ENCODE data around the gene MPP2.
"Not testable (repeated sequence)": the region's sequence is repeated elsewhere in the genome, so short reads cannot be mapped to it uniquely, and the experiment has no call there.

Gene MPP2

DNA sequence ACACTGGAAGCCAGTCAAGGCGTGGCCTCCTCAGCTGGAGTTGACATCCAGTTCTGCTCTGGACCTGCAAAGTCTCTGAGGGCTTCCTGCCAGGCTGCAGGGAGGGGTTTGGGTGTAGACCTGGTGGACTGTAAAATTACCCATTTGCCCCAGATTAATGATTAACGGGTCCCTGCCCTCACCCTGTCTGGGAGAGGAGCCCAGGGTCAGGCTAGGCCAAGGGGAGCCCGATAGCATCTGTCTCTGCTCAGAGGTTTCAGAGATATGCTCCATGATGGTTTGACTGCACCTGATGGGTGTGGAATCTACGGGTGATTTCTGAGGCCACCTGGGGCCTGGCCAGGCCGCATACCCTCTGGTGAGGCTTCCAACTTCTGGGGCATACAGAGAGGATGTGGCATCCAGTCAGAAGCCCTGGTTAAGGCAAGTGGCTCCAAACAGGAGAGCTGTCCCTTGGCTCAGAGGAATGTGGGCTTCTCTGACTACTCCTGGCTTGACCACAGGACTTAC is 23.8 kb upstream of the MPP2 start:
- no peak for DNase-seq (ENCODE audit: low read depth in 2 of 3, low spot score in 2 of 3)

DNA sequence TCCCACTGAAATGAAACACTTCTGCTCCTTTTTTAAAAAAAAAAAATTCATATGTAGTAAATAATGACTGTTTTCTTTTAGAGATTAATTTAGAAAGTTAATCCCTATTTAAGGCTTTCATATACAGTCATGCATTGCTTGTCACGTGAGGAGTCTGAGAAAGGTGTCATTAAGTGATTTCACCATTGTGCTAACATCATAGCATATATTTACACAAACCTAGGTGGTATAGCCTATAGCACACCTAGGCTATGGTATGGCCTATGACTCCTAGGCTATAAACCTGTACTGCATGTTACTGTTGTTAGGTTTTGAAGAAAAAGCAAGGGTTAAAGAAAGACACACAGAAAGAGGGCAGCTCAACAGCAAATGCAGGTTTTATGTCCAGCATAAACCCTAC is 21.3 kb upstream of the MPP2 start:
- no peak for DNase-seq (ENCODE audit: low read depth in 2 of 3, low spot score in 2 of 3)

DNA sequence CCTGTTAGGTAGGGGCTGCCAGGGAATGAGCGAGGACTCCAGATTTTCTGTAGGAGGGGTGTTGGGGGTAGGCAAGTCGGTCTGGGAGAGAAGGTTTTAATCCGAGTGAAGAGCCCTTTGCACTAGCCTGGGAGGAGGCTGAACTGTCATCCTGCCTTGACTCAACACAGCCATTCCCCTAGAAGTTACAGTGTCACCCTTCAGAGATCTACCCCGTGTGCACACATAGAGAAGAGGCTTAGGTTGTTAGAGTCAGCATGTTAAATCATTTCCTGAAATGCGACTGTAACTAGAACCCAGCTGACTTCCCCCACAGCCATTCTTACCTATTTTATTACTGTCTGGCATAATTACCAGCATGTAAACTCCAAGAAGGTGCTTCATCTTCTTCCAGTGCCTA is 20.6 kb upstream of the MPP2 start:
- DNase-seq (ENCODE audit: low read depth in 2 of 3, low spot score in 2 of 3), result not testable (repeated sequence)

DNA sequence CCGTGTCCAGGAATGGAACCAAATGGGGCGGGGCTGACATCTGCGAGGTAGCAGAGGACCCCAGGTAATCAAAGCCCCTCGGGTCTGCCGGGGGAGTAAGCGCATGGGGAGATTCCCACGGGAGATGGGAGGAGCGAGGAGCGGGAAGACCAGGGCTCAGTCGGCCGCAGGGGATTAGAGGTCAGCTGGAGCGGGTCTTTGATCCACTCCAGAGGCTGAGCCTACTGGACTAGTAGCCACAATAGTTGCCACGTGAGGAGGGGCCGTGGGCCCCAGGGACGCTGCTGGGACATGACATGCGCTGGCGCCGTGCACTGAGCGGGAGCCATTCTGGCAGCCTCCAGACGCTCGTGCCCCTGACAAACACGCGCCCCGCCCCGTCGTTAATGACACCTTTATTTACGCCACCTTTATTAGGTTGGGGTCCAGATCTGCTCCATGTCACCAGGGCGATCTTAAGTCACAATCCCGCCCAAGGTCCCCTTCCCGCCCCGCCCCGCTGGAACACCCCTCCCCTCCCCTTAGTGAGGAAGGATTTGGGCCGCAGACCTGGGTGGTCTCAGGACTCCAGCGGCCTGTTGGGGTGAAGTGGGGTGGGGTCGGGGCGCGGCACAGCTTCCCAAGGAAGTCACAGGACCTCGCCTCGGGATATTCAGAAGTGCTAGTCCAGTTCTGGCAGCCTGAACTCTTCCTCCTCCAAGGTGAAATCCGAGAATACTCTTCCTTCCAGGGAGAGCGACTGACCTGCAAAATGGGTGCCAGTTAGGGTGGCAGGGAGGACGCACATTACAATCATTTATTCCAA is 19.9 kb upstream of the MPP2 start:
- DNase-seq (ENCODE audit: low read depth in 2 of 3, low spot score in 2 of 3), result no peak

DNA sequence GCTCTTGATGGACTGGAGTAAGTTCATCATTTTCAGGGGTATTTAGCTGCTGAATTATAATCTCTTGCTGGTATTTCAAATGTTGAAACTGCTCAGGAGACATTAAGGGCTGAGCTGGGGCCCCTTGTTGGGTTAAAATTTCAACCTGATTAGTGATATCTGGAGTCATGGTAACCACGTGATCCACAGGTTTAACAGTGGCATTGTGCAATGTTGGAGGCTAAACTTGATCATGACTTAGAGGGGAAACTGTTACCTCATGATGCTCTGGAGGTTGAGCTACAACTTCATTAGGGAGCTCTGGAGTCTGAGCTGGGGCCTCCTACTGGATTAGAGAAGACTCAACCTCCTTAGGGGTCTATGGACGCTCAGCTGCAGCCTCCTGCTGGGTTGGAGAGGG is 17.2 kb upstream of the MPP2 start:
- DNase-seq (ENCODE audit: low read depth in 2 of 3, low spot score in 2 of 3), result no peak

DNA sequence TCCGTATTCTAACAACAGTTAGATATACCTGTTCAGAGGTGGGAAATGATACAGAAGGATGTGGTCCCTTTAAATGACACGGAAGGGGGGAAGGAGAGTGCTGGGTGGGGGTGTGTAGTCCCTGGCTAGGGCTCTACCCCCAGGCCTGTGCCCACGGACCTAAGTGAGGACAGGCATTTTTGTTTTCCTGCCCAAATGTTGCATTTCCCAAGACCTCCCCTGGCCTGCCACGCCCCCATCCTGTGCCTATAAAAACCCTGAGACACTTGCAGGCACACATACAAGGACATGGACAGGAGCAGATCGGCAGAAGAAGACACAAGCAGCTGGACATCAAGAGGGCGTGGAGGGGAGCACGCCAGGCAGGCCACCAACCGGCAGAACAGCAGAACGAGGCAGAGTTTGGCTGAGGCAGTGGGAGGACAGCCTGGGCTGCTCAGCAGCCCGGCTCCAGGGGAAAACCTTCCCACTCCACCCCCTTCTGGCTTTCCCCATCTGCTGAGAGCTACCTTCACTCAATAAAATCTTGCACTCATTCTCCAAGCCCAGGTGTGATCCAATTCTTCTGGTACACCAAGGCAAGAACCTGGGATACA is 13.3 kb upstream of the MPP2 start:
- DNase-seq (ENCODE audit: low read depth in 2 of 3, low spot score in 2 of 3), result no peak

DNA sequence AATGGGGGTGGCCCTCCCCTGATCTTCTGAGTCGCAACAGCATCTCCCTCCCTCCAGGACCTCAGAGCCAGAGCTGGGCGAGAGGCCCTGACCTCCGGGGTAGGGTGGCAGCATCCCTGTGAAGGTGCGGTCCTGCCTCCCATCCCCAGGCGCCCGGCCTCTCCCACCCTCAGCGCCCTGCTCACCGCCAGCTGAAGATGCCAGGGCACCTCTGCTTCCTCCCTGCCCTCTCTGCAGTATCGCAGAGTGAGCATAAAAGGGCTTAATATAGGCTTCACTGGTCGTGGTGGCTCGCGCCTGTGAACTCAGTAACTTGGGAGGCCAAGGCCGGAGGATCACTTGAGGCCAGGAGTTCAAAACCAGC is 10.7 kb upstream of the MPP2 start:
- no peak for DNase-seq (ENCODE audit: low read depth in 2 of 3, low spot score in 2 of 3)

DNA sequence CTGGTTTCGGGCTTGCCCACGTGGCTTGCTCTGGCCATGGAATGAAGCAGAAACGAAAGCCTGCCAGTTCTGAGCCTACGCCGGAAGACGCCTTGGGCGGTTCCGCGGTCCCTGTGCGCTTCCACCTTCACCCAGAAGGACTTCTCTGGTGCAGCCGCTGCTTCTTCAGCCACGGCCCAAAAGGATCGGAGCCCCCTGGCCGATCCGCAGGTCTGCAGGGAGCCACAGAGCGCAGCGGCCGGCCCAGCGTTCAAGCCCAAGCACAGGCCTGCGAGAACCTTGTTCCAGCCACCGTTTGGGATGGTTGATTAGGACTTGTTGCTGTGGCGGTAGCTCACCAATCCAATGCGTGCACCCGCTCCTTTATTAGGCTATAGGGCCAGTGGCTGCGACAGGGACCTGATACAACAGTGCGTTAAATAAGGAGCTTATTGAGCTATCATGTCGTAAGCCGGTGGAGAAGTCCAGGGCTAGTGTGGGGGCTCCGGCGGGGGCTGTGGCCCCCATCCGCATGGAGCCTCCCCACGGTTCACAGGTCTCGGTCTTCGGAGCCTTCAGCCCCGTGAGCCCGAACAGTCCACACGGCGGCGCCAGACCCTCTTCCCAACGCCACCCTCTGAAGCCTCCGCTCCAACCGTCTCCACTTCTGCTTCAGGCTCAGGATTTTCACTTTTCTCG is 10.2 kb upstream of the MPP2 start:
- no peak for DNase-seq (ENCODE audit: low read depth in 2 of 3, low spot score in 2 of 3)

DNA sequence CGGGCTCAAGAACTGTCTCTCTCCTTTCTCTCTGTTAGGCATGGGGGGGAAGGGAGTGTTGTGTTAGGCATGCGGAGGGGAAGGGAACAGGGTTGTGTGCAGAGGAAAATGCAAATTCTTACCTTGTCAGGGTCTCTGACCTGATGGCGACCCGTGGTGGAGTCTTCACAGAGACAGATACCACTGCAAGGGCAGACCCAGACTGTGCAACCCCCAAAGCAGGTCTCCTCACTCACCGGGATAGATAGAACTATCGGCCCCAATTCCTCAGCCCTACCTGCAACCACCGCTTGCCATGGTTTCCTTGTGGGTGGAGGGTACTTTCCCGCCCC is 9.6 kb upstream of the MPP2 start:
- DNase-seq (ENCODE audit: low read depth in 2 of 3, low spot score in 2 of 3), result no peak

DNA sequence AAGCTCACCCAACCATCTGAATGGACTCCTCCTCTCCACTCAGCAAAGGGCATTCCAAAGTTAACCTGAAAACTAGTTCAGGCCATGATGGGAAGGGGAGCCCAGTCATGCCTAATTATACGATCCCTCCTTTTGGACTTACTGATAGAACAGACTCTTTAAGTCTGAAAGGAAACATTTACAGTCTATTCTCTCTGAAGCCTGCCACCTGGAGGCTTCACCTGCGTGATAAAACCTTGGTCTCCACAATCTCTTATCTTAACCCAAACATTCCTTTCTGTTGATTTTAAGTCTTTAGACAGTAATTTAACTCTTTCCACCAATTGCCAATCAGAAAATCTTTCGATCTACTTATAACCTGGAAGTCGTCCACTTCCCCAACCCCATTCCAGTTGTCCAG is 9.0 kb upstream of the MPP2 start:
- DNase-seq (ENCODE audit: low read depth in 2 of 3, low spot score in 2 of 3), result no peak

DNA sequence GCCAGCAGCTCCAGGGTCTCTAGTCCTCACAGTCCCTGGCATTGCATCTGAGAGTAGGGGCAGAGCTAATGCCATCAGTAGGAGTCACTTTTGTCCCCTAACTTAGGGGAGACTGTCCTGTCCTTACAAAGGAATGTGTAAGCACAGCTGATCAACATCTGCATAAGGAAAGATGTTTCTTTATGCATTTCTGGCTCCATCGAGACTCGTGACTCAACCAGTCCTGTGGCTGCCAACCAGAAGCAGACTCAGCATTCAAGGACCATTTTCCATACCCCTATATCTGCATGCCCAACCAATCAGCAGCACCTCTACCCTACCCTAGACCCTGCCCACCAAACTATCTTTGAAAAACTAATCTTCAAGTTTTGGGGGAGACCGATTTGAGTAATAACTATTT is 8.2 kb upstream of the MPP2 start:
- DNase-seq (ENCODE audit: low read depth in 2 of 3, low spot score in 2 of 3), result no peak

DNA sequence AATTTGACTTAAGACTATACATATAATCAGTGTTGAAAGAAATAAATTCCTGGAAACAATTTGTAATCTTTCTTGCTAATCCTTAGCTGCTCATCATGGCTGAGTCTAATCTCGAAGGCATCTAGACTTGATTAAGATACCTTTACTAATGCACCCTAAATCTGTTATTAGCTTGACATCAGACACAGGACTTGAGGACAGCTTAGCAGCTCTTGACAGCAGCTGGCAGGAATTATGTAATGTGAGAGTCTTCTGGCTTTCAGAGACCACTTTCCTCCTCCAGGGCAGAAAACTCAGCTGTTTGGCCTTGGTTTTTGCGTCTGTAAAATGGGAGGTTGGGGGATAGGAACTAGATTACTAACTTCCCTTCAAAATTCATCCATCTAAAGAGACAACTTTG is 7.1 kb upstream of the MPP2 start:
- DNase-seq (ENCODE audit: low read depth in 2 of 3, low spot score in 2 of 3), result no peak

DNA sequence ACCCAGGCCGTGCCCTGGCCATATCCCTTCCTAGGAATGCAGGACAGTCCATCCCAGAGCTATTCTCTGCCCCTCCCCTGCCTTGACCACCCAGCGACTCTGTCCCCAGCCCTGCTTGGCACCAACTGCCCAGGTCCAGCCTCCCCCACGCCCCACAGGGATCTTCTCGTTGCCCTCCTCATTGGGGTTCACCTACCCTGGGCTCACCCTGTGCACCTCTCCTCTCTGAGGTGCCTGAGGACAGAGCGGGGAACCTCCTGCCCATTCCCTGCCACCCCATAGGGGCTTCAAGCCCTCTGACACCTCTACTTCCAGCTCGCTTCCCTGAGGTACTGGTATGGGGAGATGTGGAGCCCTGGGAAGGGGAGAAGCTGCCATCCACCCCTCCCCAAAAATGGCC is 6.2 kb upstream of the MPP2 start:
- no peak for DNase-seq (ENCODE audit: low read depth in 2 of 3, low spot score in 2 of 3)

DNA sequence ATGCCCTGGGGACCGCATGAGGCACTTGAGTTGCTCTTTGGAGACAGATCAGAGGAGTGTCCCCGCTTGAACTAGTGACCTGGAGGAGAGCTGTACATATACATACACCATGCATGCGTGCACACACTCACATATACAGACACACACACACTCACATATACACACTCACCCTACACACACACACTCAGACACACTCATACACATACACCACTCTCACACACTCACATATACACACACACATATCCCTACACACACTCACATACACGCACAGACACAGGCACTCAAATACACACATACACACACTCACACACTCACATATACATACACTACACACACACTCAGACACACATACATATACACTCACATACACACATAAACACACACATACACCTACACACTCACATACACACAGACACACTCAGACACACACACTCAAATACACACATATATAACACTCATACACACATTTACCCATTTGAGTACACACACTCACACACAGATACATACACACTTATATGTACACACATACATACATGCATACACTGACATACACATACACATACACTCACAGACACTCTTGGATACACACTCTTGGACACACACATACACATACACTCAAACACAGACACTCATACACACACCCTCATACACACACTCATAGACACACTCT is 5.4 kb upstream of the MPP2 start:
- DNase-seq (ENCODE audit: low read depth in 2 of 3, low spot score in 2 of 3), result no peak

DNA sequence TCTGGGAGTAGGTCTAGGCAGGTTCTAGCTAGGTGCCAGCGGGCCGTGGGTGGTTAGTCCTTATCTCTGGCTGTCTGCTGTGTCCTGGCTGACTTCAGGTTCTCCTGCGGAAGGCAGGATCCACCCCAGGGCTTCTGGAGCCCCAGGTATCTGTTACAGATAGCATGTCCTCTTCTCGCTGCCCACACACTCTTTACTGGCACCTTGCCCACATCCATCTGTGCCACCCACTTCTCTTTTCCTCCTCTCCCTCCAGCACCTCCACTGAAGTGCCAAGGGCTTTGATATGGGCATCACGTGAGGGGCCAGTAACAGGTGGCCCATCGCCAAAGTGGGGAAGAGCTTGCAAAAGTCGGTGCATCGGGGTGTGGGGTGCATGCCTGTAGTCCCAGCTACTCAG is 4.6 kb upstream of the MPP2 start:
- DNase-seq (ENCODE audit: low read depth in 2 of 3, low spot score in 2 of 3), result no peak

DNA sequence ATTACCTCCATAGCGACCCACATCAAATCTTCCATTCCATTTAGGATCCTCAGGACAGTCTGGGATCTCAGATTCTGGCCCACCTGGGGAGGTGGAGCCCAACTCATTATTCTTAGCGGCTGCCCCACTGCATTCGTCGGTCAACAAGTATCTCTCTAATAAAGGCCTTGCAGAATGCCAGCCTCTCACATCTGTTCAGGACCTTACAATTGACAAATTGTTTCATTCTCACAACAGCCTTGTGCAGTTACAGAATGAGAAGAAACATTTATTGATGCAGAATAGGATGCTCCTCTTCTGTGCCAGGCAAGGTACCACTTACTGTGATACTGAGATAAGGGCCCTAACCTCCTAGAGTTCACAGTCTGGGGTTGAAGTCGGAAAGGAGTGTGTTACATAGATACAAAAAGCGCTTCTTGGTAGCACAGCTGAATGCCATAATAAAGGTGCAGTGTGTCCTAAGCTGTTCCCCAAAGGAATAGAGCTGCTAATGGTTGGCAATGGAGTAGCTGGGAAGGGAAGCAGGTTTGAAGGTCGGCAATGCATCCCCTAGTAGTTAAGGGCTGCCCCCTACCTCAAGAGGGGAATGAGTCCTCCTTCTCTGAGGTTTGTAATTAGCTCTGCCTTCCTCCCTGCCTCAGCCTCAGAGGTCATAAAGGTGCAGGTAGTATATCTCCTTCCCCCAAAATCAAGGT is 2.3 kb upstream of the MPP2 start:
- DNase-seq (ENCODE audit: low read depth in 2 of 3, low spot score in 2 of 3), result no peak

DNA sequence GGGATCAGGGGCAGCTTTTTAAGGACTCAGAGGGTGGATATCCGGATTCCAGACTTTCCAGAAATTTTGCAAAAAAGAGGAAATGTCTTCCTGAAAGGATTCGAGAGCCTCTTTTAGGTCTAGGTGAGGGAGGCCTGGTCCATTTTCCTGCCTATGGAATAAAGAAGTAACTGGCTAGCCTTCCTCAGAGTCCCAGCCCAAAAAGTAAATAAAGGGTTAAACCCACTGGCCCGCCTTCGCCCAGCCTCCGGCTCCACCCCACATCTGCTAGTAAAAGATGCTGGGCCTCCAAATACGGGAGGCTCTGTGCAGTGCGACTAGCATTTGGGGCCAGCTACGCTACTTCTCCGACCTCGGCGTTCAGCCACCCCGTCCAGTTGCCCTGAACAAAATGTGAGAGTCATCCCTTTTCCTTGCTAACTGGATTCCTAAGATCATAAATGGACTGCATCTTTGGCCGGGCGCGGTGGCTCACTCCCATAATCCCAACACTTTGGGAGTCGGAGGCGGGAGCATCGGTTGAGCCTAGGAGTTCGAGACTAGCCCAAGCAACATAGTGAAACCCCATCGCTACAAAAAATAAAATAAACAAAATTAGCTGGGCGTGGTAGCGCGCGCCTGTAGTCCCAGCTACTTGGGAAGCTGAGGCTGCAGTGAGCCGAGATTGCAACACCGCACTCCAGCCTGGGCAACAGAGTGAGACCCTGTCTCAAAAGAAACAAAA is 824 bp upstream of the MPP2 start:
- no peak for DNase-seq (ENCODE audit: low read depth in 2 of 3, low spot score in 2 of 3)

DNA sequence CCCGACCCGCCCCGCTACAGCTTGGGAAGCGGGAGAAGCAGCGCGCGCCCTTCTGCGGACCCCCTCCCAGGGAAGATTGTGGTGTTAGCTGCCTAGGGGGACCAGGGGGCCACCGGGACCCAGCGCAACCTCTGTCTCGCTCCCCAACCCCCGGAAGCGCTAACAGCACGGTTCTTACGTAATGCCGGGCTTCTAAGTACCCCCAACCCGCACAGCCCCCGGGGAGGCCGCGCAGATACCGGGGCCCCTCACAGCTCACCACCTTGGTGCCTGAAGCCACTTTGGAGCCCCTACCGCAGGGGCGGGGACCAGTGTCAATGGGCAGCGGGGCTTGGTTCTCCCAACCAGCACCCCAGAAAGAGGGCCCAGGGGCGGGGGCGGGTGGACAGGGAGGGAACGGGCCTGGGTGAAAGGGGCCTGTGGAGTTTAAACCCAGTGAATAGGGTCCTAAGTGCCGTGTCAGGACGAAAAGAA is 348 bp downstream of the MPP2 start:
- no peak for DNase-seq (ENCODE audit: low read depth in 2 of 3, low spot score in 2 of 3)

DNA sequence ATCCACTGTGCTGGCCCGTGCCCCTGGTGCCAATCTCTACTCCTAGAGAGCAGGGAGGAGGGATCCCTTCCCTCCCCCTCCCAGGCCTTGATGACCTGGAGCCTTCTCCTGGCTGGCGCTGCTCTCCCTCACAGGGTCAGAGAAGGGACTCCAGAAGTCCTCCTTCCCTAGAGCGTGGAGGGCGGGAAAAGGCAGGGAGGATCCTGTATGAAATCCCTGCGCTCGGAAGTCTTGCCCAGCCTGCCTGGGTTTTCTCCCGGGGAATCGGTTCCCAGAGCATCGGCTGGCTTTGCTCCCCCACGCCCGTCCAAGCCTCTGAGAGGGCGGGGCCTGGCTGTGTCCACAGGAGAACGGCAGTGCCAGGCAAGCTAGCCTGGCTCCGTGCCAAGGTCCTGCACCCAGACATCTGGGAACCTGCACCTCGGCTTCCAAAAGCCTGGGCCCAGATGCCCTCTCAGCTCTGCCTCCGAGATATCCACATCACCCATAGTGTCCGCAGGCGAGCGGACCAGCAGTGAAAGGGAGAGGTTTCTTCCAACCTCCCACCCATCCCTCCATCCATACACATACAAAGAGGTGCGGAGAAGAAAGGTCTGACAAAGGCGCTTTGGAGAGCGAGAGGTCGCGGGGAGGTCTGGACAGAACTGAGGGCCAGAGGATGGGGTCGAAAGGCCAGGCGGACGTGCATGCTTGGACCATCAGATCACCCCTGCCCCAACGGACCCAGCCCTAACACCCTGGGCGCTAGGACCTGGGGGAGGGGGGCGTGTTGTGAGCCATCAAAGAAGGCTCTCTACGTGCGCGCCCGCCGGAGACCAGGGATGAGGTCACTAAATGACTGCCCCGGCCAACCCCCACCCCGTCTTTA is 1.1 kb downstream of the MPP2 start:
- DNase-seq (ENCODE audit: low read depth in 2 of 3, low spot score in 2 of 3), result no peak
